Neuronal stem cell (in vitro differentiated cells): ENCODE results near the gene TMEM130.

ENCODE experiments used
- DNase-seq: peaks from one replicate; pipeline ENCODE4 v3.0.0-alpha.2; 2013; ENCODE audit warnings: low spot score
- H2AFZ ChIP-seq: one replicate; pipeline ENCODE4 v1.6.1; 2013; ENCODE audit warnings: mild to moderate bottlenecking, low read length, inconsistent platforms
- H2AK5ac ChIP-seq: 2 replicates; pipeline ENCODE4 v1.6.1; 2013; ENCODE audit warnings: low read depth, mild to moderate bottlenecking, inconsistent platforms, low read length, moderate library complexity, mixed read lengths
- H2BK120ac ChIP-seq: 2 replicates; pipeline ENCODE4 v1.6.1; 2013; ENCODE audit warnings: low read depth, mild to moderate bottlenecking, inconsistent platforms, low read length, moderate library complexity, mixed read lengths
- H2BK12ac ChIP-seq: one replicate; pipeline ENCODE4 v1.6.1; 2013; ENCODE audit warnings: low read length, inconsistent platforms
- H2BK15ac ChIP-seq: 2 replicates; pipeline ENCODE4 v1.6.1; 2013; ENCODE audit warnings: mild to moderate bottlenecking, low read length, inconsistent platforms, mixed read lengths
- H2BK5ac ChIP-seq: one replicate; pipeline ENCODE4 v1.6.1; 2013; ENCODE audit warnings: inconsistent platforms, mild to moderate bottlenecking, low read length, moderate library complexity
- H3K14ac ChIP-seq: one replicate; pipeline ENCODE4 v1.6.1; 2013; ENCODE audit warnings: low read length, inconsistent platforms
- H3K18ac ChIP-seq: 2 replicates; pipeline ENCODE4 v1.6.1; 2013; ENCODE audit warnings: low read length, inconsistent platforms
- H3K23ac ChIP-seq: 2 replicates; pipeline ENCODE4 v1.6.1; 2013; ENCODE audit warnings: low read depth, mild to moderate bottlenecking, mixed read lengths, low read length, inconsistent platforms; ENCODE audit not compliant: poor library complexity
- H3K27ac ChIP-seq: replicated peaks from 3 replicates; pipeline ENCODE4 v1.5.1; 2013; ENCODE audit warnings: low read length, inconsistent platforms
- H3K27me3 ChIP-seq, 3 experiments: 2 replicates each; pipeline ENCODE4 v1.6.1; 2013; ENCODE audit warnings: low read length in 3 of 3, mild to moderate bottlenecking in 2 of 3, inconsistent platforms in 1 of 3, low read depth in 1 of 3, mixed read lengths in 1 of 3, moderate library complexity in 1 of 3; ENCODE audit not compliant: control insufficient read depth in 3 of 3, insufficient read depth in 3 of 3
- H3K36me3 ChIP-seq, 2 donors: replicated peaks in 1 of 2; 2 replicates each; pipeline ENCODE4 v1.6.1; 2013; ENCODE audit warnings: low read length in 2 of 2; ENCODE audit not compliant: control insufficient read depth in 2 of 2, insufficient read depth in 2 of 2
- H3K4ac ChIP-seq: 2 replicates; pipeline ENCODE4 v1.6.1; 2013; ENCODE audit warnings: inconsistent platforms, mild to moderate bottlenecking, low read length, moderate library complexity
- H3K4me1 ChIP-seq, 2 donors: 1 replicate in 1 of 2; 2 replicates in 1 of 2; pipeline ENCODE4 v1.6.1; 2013; ENCODE audit warnings: low read length in 2 of 2, low read depth in 1 of 2; ENCODE audit not compliant: control insufficient read depth in 2 of 2, insufficient read depth in 1 of 2
- H3K4me2 ChIP-seq: one replicate; pipeline ENCODE4 v1.6.1; 2013; ENCODE audit warnings: mild to moderate bottlenecking, low read length, inconsistent platforms; ENCODE audit not compliant: insufficient read depth, poor library complexity, severe bottlenecking
- H3K4me3 ChIP-seq, 2 donors: 2 replicates each; pipeline ENCODE4 v1.5.1; 2013; ENCODE audit warnings: low read length in 2 of 2, mild to moderate bottlenecking in 2 of 2, inconsistent platforms in 1 of 2, moderate library complexity in 1 of 2
- H3K79me1 ChIP-seq: one replicate; pipeline ENCODE4 v1.6.1; 2013; ENCODE audit warnings: low read depth, mild to moderate bottlenecking, inconsistent platforms, low read length, moderate library complexity
- H3K9ac ChIP-seq: one replicate; pipeline ENCODE4 v1.6.1; 2013; ENCODE audit warnings: mild to moderate bottlenecking, low read depth, low read length, inconsistent platforms; ENCODE audit not compliant: poor library complexity
- H3K9me3 ChIP-seq, 2 donors: replicated peaks in 1 of 2; 2 replicates each; pipeline versions ENCODE3 to v1.6.1; 2013; ENCODE audit warnings: low read length in 2 of 2, mild to moderate bottlenecking in 2 of 2, inconsistent platforms in 1 of 2, low read depth in 1 of 2, mixed read lengths in 1 of 2, moderate library complexity in 1 of 2; ENCODE audit not compliant: control insufficient read depth in 2 of 2, insufficient read depth in 1 of 2
- H4K8ac ChIP-seq: one replicate; pipeline ENCODE4 v1.6.1; 2013; ENCODE audit warnings: low read depth, mild to moderate bottlenecking, inconsistent platforms, low read length, moderate library complexity
- H4K91ac ChIP-seq: one replicate; pipeline ENCODE4 v1.6.1; 2013; ENCODE audit warnings: low read length, low read depth, mild to moderate bottlenecking, inconsistent platforms; ENCODE audit not compliant: poor library complexity
- WGBS, 2 donors: extraction: QIAGEN DNeasy Blood & Tissue Kit; methylation state at CpG; one replicate each; pipeline ENCODE4 v1.1.7; 2013; ENCODE audit warnings: missing lambda C conversion rate in 2 of 2, mixed read lengths in 1 of 2; ENCODE audit not compliant: insufficient read length in 2 of 2, insufficient replicate concordance in 1 of 2; ENCODE audit errors: extremely low coverage in 2 of 2; 5-methylcytosine and 5-hydroxymethylcytosine counted together

The TMEM130 gene

GRCh38 chr7:98870121-98870651 is 372 bp upstream of the TMEM130 start:
- peak overlapping the region; percentile 89 for H3K23ac ChIP-seq
- H2BK15ac ChIP-seq = peak overlapping the region; percentile 98
- H2AFZ ChIP-seq = peak overlapping the region; percentile 92
- H3K9me3 ChIP-seq = no peaks in the 10 kb centered on the region
- peak; percentile 52 for DNase-seq
- H3K79me1 ChIP-seq = no peaks in the 10 kb centered on the region
- peak overlapping the region; percentile 100 for H3K14ac ChIP-seq
- H4K91ac ChIP-seq = no peak overlapping the region
- peak overlapping the region; percentile 41 to 91 for H3K4me3 ChIP-seq
- peak overlapping the region; percentile 87 for H3K4me2 ChIP-seq
- no peak overlapping the region for H4K8ac ChIP-seq
- WGBS, 2 donors = no CpG with 5 or more reads among the region's 35 CpGs
- H2BK120ac ChIP-seq = no peak overlapping the region
- H3K4me1 ChIP-seq = peaks cover 4 to 14% of the 10 kb centered on the region in 2 donors
- no peak overlapping the region for H3K4ac ChIP-seq
- H3K18ac ChIP-seq = peak overlapping the region; percentile 99
- H3K36me3 ChIP-seq = no peaks in the 10 kb centered on the region
- no peak overlapping the region for H2AK5ac ChIP-seq
- peaks cover 5 to 42% (median 20%) of the 10 kb centered on the region in 3 experiments for H3K27me3 ChIP-seq
- H2BK5ac ChIP-seq = peak overlapping the region; percentile 66
- H3K9ac ChIP-seq = peak overlapping the region; percentile 99
- H2BK12ac ChIP-seq = peak overlapping the region; percentile 97
- no peak overlapping the region for H3K27ac ChIP-seq

- peaks cover 4 to 16% of the 10 kb centered on the region in 2 donors for H3K4me1 ChIP-seq
These were observed 702 bp downstream of the TMEM130 start for GRCh38 chr7:98869027-98869596.

GRCh38 chr7:98868450-98868849 is 1.4 kb downstream of the TMEM130 start:
- H2BK120ac ChIP-seq = no peak overlapping the region
- peaks cover 5 to 40% (median 20%) of the 10 kb centered on the region in 3 experiments for H3K27me3 ChIP-seq
- H3K18ac ChIP-seq = no peak overlapping the region
- no peak overlapping the region for H2BK15ac ChIP-seq
- no peak overlapping the region for H2AFZ ChIP-seq
- H2BK12ac ChIP-seq = no peak overlapping the region
- H3K9me3 ChIP-seq = no peaks in the 10 kb centered on the region
- no peak overlapping the region for H3K14ac ChIP-seq
- no peak for DNase-seq
- no peaks in the 10 kb centered on the region for H3K79me1 ChIP-seq
- H4K8ac ChIP-seq = no peak overlapping the region
- H3K36me3 ChIP-seq = no peaks in the 10 kb centered on the region
- no CpG with 5 or more reads among the region's 2 CpGs for WGBS, 2 donors
- no peak overlapping the region for H3K4me3 ChIP-seq
- no peak overlapping the region for H4K91ac ChIP-seq
- H2AK5ac ChIP-seq = no peak overlapping the region
- no peak overlapping the region for H3K23ac ChIP-seq
- no peak overlapping the region for H3K27ac ChIP-seq
- no peak overlapping the region for H3K4ac ChIP-seq
- no peak overlapping the region for H3K9ac ChIP-seq
- H2BK5ac ChIP-seq = no peak overlapping the region
- peaks cover 4 to 16% of the 10 kb centered on the region in 2 donors for H3K4me1 ChIP-seq
- no peak overlapping the region for H3K4me2 ChIP-seq

More at GRCh38 chr7:98869027-98869596, 702 bp downstream of the TMEM130 start:
- H3K4me2 ChIP-seq = peak overlapping the region; percentile 87
- peak overlapping the region; percentile 89 for H3K23ac ChIP-seq
- H2BK120ac ChIP-seq = no peak overlapping the region
- no peak overlapping the region for H3K14ac ChIP-seq
- DNase-seq = no peak
- H3K27me3 ChIP-seq = peaks cover 5 to 40% (median 20%) of the 10 kb centered on the region in 3 experiments
- H3K36me3 ChIP-seq = no peaks in the 10 kb centered on the region
- peak overlapping the region; percentile 99 for H3K18ac ChIP-seq
- H2BK15ac ChIP-seq = peak overlapping the region; percentile 98
- H2AK5ac ChIP-seq = peak overlapping the region; percentile 47
- H4K8ac ChIP-seq = peak overlapping the region; percentile 3
- no peak overlapping the region for H4K91ac ChIP-seq
- H3K9ac ChIP-seq = peak overlapping the region; percentile 99
- no peak overlapping the region for H3K27ac ChIP-seq
- no peaks in the 10 kb centered on the region for H3K9me3 ChIP-seq
- H3K4me3 ChIP-seq = peak overlapping the region in 1 of 2 donors; percentile 91
- no peaks in the 10 kb centered on the region for H3K79me1 ChIP-seq
- H3K4ac ChIP-seq = no peak overlapping the region
- peak overlapping the region; percentile 97 for H2BK12ac ChIP-seq
- H2BK5ac ChIP-seq = peak overlapping the region; percentile 66
- peak overlapping the region; percentile 92 for H2AFZ ChIP-seq
- no CpG with 5 or more reads among the region's 25 CpGs for WGBS, 2 donors

GRCh38 chr7:98866765-98867164 is 3.0 kb downstream of the TMEM130 start:
- DNase-seq = no peak
- H3K14ac ChIP-seq = no peak overlapping the region
- no peaks in the 10 kb centered on the region for H3K79me1 ChIP-seq
- H2AFZ ChIP-seq = no peak overlapping the region
- H3K9me3 ChIP-seq = no peaks in the 10 kb centered on the region
- H4K8ac ChIP-seq = no peak overlapping the region
- no peak overlapping the region for H2BK15ac ChIP-seq
- no peak overlapping the region for H3K4ac ChIP-seq
- no peak overlapping the region for H3K4me2 ChIP-seq
- no peak overlapping the region for H3K9ac ChIP-seq
- H2BK120ac ChIP-seq = no peak overlapping the region
- H3K23ac ChIP-seq = no peak overlapping the region
- H3K4me3 ChIP-seq = no peak overlapping the region
- no peak overlapping the region for H4K91ac ChIP-seq
- H3K18ac ChIP-seq = no peak overlapping the region
- no peak overlapping the region for H2BK5ac ChIP-seq
- H2AK5ac ChIP-seq = no peak overlapping the region
- WGBS, 2 donors = no CpG with 5 or more reads among the region's 7 CpGs
- no peaks in the 10 kb centered on the region for H3K36me3 ChIP-seq
- H3K27me3 ChIP-seq = peaks cover 5 to 44% (median 20%) of the 10 kb centered on the region in 3 experiments
- H3K4me1 ChIP-seq = peaks cover 4 to 16% of the 10 kb centered on the region in 2 donors
- H3K27ac ChIP-seq = no peak overlapping the region
- H2BK12ac ChIP-seq = no peak overlapping the region
